GM21786 (cell line): ENCODE measurements around the gene ULK4.
"Not testable (repeated sequence)": the region's sequence is repeated elsewhere in the genome, so short reads cannot be mapped to it uniquely, and the experiment has no call there.

ENCODE experiments used
- ATAC-seq: cut with Tn5 transposase; IDR thresholded peaks from one replicate; pipeline ENCODE4 v1.9.1; 2021; ENCODE audit not compliant: unreplicated experiment

The ULK4 gene

DNA sequence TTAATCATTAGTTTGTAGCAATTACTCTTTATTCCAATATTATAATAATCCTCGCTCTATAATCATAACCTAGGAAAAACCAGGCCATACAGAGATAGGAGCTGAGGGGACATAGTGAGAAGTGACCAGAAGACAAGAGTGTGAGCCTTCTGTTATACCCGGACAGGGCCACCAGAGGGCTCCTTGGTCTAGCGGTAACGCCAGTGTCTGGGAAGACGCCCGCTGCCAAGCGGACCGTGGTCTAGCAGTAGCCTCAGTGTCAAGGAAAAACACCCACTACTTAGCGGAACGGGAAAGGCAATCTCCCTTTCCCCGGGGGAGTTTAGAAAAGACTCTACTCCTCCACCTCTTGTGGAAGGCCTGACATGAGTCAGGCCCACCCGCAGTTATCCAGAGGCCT is 266.1 kb downstream of the ULK4 start:
- not testable (repeated sequence) for ATAC-seq

DNA sequence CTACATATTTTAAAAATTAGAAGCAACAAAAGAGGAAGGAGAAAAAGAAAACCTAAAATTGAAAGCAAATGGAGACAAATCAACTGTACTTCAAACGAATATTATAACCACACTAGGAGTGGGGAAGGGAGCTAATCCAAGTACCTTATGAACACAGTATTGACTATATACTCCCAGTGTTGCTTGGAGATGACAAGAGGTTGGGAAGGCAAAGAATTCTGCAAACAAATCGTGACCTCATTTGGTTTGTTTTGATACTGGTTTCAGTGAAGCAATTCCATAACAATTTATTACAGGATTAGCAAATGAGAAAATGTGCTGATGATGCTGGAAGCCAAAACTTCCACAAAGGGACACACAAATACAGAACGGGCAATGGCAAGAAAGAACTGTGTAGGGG is 268.1 kb downstream of the ULK4 start:
- no peak for ATAC-seq

DNA sequence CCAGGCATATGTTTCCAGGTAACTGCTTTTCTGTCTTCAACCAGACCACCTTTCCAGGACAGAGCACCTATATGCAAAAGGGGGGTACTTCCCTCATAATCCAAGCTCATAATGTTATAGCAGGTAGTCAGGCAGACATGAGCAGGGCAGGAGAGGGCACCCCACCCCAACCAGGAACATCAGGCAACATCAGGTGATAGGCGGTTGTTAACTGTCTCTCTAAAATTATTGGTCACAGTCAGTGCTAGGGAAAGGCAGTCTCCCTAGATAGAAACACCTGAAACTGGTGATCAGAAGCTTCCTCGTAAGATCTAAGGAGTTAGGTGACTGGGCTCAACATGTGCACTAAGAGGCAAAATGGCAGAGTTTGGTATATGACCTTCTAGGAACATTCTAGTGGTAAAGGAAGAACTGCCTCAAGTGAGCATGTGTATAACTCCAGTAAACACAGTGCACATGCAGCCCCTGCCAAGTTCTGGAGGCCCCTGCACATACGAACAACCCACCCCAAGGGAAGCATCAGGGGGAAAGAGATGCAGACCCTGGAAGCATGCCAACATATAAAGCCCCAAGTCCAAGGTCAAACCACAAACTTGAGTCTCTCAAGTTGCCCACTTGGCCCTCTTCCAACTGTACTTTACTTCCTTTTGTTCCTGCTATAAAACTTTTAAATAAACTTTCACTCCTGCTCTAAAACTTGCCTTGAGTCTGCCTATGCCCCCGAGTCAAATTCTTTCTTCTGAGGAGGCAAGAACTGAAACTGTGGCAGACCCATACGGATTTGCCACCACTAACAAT is 270.9 kb downstream of the ULK4 start:
- ATAC-seq = no peak

DNA sequence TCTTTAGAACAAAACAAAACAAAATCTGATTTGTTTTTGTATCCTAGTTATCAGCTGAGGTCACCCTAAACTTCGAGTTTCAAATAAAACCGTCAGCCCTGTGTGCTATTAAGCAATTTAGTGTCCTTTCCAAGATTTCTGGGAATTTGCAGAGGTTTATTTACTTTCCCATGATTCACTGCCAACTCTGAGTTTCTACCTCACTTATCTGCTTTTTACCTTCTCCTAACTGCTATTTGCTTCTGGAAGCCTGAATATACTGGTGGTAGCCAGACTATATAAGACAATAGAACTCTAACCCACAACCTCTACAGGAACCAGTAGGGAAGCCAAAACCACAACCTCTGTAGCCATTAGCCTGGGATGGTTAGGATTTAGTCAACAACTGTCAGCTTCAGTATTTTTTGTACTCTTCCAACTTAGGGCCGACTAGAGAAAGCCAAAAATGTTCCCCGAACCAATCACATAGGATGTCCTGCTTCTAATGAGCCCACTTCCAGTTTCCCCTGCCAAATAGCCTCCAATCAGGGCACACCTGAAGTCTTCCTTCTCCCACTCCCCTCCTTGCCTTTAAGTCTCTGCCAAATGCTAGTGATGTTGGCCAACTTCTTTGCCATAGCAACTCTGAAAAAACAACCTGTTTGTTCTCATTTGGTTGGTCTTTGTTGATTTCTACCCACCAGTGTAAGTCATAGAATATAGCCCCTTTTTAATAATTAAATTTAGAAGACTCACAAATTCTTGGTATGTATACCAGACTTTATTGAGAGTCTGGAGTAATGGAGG is 273.1 kb downstream of the ULK4 start:
- ATAC-seq = no peak

DNA sequence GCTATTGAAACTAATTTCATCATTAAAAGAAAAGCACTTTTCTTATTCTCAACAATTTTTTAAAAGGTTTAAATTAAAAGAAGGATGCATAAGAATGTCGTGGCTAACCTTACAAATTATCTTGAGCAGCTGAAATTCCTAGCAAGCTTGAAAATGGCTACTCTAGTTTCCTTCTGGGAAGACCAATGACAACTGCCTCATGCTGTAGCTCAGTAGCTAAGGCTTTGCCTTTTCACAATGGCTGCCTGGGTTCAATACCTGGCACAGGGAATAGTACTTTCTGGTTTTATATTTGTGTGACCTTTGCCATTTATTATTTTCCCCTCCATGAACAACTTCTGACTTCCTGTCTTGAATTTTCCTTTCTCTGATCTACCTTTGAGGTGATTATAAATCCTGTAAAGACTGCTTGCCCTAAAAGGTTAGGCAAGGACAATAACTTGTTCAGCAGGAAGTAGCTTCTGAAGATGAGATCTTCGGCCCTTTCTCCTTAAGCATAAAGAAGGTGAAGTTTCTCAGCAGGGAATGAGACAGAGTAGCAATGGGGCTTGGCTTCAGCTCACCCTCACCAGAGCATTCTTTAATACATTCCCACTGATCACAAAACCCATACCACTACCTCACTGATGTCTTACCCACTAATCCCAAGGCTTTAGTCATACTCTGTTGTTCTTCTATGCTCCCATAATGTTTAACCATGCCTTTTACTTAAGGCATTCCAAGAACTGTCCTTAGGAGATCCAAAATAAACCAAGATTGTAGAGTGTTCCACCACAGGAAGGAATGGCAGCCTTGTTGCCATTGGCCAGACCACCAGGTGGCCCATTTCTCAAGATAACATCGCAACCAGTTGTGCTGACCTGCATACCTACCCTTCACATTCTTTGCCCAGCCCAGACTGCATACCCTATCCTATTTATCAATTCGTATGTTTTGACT is 276.8 kb downstream of the ULK4 start:
- ATAC-seq = no peak

DNA sequence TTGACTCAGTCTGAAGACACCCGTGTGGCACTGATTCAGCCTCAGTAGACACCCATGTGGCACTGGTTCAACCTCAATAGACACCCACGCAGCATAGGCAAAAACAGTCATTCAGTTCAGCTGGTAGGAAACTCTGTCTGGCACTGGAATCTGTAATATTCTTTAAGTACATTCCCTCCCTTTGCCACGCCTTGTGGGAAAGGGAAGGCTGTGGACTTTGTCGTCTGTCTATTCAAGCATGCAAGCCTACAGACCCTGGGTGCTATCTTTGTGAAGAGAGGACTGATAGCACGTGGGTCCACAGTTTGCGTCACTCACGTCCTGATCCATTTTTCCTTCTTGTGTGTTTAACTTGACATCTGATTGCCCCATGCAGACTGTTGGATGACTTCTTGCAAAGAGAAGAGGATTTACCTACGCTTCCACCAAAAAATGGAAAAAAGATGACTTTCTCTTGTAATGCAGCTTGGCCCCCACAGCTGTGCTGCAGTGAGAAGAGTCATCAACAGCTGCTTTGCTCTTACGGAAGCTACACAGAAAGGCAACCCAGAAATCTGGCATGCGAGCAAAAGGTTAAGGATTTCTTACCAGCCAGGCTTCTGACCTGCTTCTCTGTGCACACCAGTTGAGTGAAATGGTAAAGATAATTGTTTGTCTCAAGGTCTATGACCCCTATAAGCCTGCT is 278.1 kb downstream of the ULK4 start:
- ATAC-seq = no peak

DNA sequence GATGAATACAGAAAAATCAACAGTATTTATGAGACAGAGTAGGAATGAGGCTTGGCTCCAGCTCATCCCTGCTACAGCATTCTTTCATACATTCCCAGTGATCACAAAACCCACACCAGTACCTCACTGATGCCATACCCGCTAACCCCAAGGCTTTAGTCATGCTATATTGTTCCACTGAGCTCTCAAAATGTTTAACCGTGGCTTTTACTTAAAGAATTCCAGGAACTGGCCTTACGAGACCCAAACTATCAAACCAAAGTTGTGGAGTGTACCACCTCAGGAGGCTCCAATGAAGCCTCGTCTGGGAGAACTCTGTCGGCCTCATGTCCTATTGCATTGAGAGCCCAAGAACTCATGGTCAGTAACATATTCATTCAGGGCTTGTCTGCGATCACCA is 278.9 kb downstream of the ULK4 start:
- ATAC-seq = no peak

DNA sequence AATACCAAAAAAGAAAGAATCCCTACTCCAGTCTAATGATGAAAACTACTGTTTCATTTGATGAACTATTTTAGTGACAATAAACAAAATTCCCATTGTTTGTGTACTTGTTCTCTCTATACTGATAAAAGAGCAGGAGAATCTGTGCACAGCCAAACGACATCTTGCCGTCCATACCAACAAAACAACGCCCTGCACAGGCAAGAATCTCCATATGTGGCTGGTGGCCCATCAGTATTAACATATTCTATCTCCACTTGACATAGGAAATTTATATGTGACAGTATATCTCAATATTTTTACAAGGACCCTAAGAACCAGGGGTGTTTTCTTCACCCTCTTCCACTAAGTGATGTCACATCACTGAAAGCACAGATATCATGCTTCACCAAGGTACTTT is 279.5 kb downstream of the ULK4 start:
- ATAC-seq = no peak

DNA sequence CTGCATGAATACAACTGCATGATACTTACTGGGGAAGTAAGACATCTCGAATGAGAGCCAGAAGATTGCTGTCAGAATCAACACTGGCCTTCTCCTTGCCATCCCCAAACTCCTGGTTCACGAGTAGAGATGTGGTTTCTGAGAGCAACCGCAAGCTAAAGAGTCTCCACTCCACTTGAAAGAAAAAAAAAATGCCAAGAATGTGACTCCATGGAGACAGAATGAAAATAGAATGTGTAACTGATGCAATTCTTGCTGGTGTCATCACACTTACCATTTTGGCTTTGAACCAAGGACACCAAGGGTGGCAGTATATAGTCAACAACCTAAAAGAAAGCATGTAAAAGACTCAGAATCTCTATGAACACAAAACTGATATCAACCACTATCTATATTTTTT is 280.4 kb downstream of the ULK4 start:
- ATAC-seq = no peak

DNA sequence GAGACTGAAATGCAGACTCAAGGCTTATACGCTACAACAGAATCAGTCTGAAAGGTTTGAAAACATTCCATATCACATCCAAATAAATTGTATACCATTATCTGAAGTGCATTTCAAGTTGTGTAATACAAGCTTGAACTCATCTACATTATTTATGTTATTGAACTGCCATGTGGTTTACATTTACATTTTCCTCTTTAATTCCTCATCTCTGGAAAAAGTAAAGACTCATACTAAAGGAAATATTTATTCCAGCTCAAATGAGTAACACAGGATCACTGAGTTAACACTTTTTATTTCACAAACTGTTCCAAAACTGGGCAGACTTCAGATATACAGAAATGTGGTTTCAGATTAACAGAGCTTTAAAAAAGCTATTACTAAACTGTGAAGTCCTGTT is 282.5 kb downstream of the ULK4 start:
- no peak for ATAC-seq

DNA sequence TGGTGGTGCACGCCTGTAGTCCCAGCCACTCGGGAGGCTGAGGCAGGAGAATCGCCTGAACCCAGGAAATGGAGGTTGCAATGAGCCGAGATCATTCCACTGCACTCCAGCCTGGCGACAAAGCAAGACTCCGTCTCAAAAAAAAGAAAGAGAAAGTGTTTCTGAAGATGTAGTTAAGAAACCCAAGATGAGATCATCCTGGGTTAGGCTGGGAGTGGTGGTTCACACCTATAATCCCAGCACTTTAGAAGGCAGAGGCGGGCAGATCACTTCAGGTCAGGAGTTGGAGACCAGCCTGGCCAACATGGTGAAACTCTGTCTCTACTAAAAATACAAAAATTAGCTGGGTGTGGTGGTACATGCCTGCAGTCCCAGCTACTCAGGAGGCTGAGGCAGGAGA is 286.8 kb downstream of the ULK4 start:
- not testable (repeated sequence) for ATAC-seq

DNA sequence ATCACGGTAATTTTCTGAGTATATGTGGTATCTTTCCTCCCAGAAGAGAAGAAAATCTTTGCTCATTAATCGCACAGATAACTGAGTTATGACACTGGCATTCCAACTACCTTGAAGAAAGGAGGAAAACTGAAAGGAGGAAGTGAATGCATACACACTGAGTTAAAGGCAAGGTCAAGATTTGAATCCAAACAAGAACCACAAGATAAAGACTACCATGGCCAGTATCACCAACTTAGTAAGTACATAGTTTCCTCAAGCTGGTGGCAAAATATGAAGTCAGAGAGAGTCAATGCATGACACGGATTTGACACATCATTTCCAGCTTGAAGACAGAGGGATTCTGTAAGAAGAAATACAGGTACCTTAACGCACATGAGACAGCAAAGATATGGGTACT is 287.5 kb downstream of the ULK4 start:
- no peak for ATAC-seq

DNA sequence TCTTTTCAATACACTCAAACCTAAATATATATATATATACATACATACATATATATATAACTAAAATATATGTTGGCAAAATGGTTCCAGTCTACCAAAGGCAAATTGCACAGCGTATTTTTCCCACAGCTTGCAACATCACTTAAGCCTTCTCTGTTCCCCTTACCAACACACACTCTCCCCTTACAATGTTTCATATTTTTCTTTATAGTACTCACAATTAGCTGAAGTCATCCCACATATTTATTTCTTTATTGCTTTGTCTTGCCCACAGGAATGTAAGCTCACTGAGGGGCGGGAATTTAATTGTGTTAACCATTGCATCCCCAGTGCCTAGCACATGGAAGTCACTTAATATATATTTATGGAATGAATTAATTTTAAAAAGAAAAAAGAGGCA is 288.3 kb downstream of the ULK4 start:
- ATAC-seq = no peak

DNA sequence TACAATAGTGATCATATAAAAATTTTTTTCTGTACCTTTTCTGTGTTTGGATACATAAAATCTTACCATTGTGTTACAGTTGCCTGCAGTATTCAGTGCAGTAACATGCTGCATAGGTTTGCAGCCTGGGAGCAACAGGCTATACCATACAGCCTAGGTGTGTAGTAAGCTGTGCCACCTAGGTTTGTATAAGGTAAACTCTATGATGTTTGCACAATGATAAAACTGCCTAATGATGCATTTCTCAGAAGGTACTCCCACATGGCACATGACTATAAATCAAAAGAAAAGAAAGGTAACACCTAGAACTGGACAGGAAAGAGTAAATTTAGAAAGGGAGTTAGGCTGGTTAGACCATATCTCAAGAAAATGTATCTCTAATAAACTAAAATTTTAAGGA is 293.5 kb downstream of the ULK4 start:
- ATAC-seq = no peak

DNA sequence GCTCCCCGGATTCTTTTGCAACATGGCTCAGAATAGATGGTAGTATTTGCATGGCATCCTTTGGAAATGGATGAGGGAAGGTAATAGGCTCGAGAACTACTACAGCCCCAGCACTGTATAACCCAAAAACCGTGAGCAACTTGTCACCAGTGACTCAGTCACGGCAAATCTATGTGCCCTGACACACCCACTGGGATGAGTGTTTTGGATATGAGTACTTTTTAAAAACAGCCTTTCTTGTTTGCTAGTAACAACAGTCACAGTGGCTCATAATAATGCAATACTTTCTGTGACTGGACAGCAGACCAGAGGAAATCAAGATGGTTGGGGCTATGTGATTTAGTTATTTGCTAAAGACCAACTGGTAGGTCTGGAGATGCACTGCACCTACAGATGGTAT is 299.6 kb downstream of the ULK4 start:
- no peak for ATAC-seq

DNA sequence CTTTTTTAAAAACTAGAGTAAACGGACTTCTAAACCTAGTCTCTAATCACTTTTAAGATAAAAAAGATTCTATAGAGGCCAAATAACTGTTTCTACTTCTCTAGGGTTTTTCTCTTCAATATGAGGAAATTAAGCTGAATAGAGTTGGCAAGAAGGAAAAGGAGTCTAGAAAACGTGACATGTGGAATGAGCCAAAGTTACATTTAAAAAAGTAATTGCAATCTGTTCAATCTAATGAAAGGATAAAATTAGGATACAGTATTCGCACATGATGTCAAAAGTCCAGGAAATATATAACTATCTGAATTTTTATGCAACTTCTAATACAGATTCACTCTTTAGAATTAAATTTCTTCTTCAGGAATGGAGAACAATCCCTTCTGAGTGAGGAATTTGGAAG is 300.1 kb downstream of the ULK4 start:
- ATAC-seq = no peak

DNA sequence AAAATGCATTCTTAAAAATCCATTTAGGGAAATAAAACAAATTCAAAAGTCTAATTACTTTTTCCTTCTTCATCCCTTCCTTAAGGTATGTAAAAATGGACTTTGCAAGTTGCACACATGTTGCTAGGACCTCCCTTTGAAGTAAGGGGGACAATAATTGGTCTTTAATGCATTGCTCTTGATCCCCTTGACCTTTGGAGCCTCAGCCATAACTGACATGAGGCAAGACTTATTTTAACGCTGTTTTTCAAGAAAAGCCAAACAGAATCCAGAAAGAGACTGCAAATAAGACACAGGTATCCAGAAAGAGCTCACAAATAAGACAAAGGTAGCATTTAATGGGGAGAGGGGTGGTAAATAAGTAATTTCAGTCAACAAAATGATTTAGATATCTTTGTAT is 301.4 kb downstream of the ULK4 start:
- ATAC-seq = no peak

DNA sequence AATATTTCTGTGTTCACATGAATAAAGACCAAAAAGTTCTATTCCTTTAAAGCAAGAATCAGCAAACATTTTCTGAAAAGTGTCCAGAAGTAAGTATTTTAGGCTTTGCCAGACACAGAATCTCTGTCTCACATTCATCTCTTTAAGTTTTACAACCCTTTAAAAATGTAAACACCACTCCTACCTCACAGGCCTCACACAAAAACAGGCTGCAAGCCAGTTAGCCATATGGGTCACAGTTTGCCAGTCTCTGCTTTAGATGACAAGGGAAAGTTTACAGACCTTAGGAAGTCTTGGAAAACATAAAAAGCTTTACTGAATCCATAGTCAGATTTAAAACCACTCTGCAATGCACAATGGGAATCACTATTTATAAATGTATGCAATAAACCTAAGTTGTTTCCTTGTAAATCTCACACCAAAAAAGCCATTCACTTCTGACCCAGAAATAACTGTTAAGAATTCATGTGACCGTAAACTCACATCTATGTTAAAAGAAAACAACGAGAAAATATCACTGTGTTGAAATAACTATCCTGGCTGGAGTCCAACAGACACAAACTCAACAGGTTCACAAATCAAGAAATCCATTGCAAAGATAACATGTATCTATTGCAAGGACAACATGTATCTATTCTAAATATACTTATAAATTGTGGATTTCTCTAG is 308.2 kb downstream of the ULK4 start:
- no peak for ATAC-seq

DNA sequence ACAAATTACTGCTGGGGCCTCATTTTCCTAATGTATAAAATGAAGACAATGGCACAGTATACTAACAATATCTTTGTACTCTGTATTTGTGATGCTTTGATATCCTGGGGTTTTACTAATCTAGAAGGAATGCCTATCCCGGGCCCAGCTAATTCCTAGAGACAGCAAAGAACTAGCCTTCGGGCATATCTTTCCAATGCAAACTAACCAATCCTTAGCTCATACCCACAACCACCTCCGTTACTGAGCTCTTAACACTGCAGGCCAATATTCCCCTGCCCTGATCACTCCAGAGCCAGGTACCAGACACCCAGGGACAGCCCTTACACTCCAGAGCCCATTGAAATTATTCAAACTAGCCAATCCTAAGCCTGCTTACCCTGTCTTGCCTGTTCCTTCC is 309.0 kb downstream of the ULK4 start:
- ATAC-seq = no peak

DNA sequence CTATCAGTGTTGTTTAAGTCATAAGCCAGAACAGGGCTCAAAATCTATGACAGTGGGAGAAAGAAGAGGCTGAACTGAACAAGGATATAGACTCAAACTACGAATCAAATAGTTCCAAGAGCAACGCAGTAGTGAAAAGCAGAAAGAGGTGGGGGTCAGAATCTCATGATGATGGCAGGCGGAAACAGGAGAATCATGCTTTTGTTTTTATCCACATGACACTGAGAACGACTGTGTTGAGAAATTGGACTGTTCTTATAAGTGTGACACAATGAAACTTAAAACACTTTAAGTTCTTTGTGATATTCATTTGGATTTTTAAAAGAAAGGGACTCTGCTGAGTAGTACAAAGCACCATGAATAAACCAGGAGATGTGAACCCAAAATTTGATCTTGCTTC is 309.4 kb downstream of the ULK4 start:
- ATAC-seq = no peak
